HepG2 (cell line): ENCODE data around the gene TPRN.

Source experiments
- ATF4 ChIP-seq, 2 experiments: fragments of 450-650 bp in 1 of 2; sonication (generic) in 1 of 2; formaldehyde crosslinking; IDR thresholded peaks; 2 replicates each; pipeline versions ENCODE4 v1.5.0 to v1.8.0; 2020 to 2022; ENCODE audit warnings: mild to moderate bottlenecking in 1 of 2, missing genetic modification reagents in 1 of 2
- CTCF ChIP-seq: sonication (generic); formaldehyde crosslinking; IDR thresholded peaks from 2 replicates; pipeline ENCODE4 v1.5.0; 2020; ENCODE audit warnings: mild to moderate bottlenecking, missing genetic modification reagents, moderate library complexity
- ESRRA ChIP-seq: sonication (generic); formaldehyde crosslinking; IDR thresholded peaks from 2 replicates; pipeline ENCODE4 v1.5.1; 2020; ENCODE audit warnings: mild to moderate bottlenecking, low read depth, missing genetic modification reagents
- KLF16 ChIP-seq, 2 experiments: sonication (generic) in 1 of 2; formaldehyde crosslinking in 1 of 2; IDR thresholded peaks; 2 replicates each; pipeline versions ENCODE4 v1.6.1 to v1.8.0; 2016 to 2023; ENCODE audit warnings: missing genetic modification reagents in 2 of 2, missing compliant biosample characterization in 1 of 2
- MYC ChIP-seq: sonication (generic); formaldehyde crosslinking; IDR thresholded peaks from 2 replicates; pipeline ENCODE4 v1.9.0; 2021; ENCODE audit warnings: missing genetic modification reagents, borderline replicate concordance
- MYNN ChIP-seq: sonication (generic); formaldehyde crosslinking; IDR thresholded peaks from 2 replicates; pipeline ENCODE4 v1.4.0; 2020; ENCODE audit warnings: mild to moderate bottlenecking, low read depth, missing genetic modification reagents
- NR2F6 ChIP-seq, 2 experiments: IDR thresholded peaks; 2 replicates each; pipeline ENCODE4 v1.6.1; 2016; ENCODE audit warnings: antibody characterized with exemption in 1 of 2, mild to moderate bottlenecking in 1 of 2
- NR3C1 ChIP-seq: sonication (generic); formaldehyde crosslinking; IDR thresholded peaks from 2 replicates; pipeline ENCODE4 v1.4.0; 2020; ENCODE audit warnings: missing genetic modification reagents
- POLR2A ChIP-seq, 2 experiments: IDR thresholded peaks; 2 replicates each; pipeline ENCODE4 v1.6.1; 2011; ENCODE audit warnings: low read depth in 2 of 2, low read length in 2 of 2, mild to moderate bottlenecking in 1 of 2, moderate library complexity in 1 of 2; ENCODE audit not compliant: insufficient read depth in 1 of 2
- POLR2AphosphoS5 ChIP-seq: IDR thresholded peaks from 2 replicates; pipeline ENCODE4 v1.6.1; 2012; ENCODE audit warnings: low read depth, low read length
- TCF7 ChIP-seq: sonication (generic); IDR thresholded peaks from 2 replicates; pipeline ENCODE4 v1.6.1; 2016; ENCODE audit warnings: antibody characterized with exemption, low read depth
- THYN1 ChIP-seq: sonication (generic); formaldehyde crosslinking; IDR thresholded peaks from 2 replicates; pipeline ENCODE4 v1.8.1; 2023; ENCODE audit warnings: low read depth, mild to moderate bottlenecking, moderate library complexity, missing genetic modification reagents, borderline replicate concordance

DNA sequence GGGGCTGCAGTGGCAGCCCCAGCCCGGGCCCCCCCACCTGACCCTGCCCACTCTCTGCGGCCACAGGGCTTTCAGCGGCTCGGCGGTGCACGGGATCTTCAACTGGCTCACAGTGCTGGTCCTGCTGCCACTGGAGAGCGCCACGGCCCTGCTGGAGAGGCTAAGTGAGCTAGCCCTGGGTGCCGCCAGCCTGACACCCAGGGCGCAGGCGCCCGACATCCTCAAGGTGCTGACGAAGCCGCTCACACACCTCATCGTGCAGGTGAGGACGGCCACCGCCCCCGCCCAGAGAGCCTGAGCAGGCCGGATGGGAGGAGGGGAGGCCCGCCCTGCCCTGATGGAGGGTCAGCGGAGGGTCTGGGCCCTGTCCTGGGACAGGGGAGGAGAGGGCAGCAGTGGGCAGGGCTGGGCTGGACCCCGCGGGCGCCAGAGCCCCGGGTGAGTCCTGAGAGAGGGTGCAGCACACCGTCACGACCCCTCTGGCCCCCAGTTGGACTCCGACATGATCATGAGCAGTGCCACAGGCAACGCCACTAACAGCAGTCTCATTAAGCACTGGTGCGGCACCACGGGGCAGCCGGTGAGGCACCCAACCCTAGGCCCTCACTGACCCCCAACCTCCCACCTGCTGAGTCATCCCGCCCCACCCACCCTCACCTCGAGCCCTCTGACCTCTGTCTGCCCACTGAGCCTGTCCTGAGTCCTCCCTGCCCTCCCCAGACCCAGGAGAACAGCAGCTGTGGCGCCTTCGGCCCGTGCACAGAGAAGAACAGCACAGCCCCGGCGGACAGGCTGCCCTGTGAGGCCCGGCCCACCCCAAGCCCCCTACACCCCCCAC, 32.8 kb upstream of the TPRN start:
- TF ChIP-seq KLF16 (CRISPR knock-in tag; IDR thresholded peaks at IDR 0.05) (no peak), MYC (CRISPR knock-in tag) (no peak), ESRRA (no peak), MYNN (CRISPR knock-in tag) (no peak), CTCF (CRISPR knock-in tag) (no peak; the same call in 1 of the 2 replicates), THYN1 (CRISPR knock-in tag) (no peak), POLR2AphosphoS5 (no peak), POLR2A (IDR thresholded peaks at IDR 0.05; ENCODE audit: insufficient read depth in 1 of 2, low read depth in 2 of 2, low read length in 2 of 2) (no peak), NR2F6 (IDR thresholded peaks at IDR 0.05) (no peak), NR2F6 (CRISPR knock-in tag; IDR thresholded peaks at IDR 0.05) (no peak), TCF7 (no peak), ATF4 (CRISPR knock-in tag; IDR thresholded peaks at IDR 0.05) (no peak), NR3C1 (CRISPR knock-in tag) (no peak)
